ENCODE data around the gene PGRMC1.
"Not testable (repeated sequence)": the region's sequence is repeated elsewhere in the genome, so short reads cannot be mapped to it uniquely, and the experiment has no call there.

PGRMC1 gene

DNA sequence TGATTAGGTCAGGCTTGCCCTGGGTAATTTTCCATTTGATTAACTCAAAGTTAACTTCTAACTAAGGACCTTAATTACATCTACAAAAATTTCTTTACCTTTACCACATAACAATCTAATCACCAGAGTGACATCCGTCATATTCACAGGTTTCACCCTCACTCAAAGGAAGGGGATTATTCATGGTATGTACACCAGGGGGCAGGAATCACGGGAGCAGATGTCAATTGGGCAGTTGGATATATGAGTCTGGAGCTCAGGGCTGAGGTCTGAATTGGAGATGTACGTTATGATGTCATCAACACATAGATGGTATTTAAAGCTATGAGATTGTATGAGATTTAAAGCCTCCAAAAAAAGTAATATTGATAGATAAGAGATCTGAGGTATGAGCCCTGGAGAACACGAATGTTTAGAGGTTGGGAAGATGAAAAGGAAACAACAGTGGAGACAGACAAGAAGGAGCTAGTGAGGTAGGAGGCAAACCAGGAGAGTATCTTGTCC, 52.9 kb downstream of the PGRMC1 start:
- no peaks in the 10 kb centered on the region for H3K79me1 ChIP-seq (ENCODE audit: low read length)
- peak in 1 of 2 donors; percentile 26 for DNase-seq
- no peak overlapping the region for H3K18ac ChIP-seq (ENCODE audit: low read length)
- H3K4me3 ChIP-seq (ENCODE audit: low read depth, low read length) = no peak overlapping the region
- H3K27me3 ChIP-seq (ENCODE audit: insufficient read depth, low read length) = no peaks in the 10 kb centered on the region
- no peak overlapping the region for H2BK5ac ChIP-seq (ENCODE audit: low read depth, low read length, poor library complexity)
- H3K36me3 ChIP-seq (ENCODE audit: control insufficient read depth in 1 of 2, insufficient read depth in 2 of 2, low read length in 2 of 2) = no peaks in the 10 kb centered on the region
- no peak overlapping the region for H3K27ac ChIP-seq (ENCODE audit: low read depth, low read length)
- peaks cover 0 to 3% of the 10 kb centered on the region in 2 experiments for H3K4me1 ChIP-seq (ENCODE audit: control insufficient read depth in 1 of 2, insufficient read depth in 2 of 2, low read length in 2 of 2)
- no peak overlapping the region for H2AK5ac ChIP-seq (ENCODE audit: low read length)
- H3K23ac ChIP-seq (ENCODE audit: low read length) = no peak overlapping the region
- H3K9me3 ChIP-seq (ENCODE audit: insufficient read depth, low read depth, low read length) = no peaks in the 10 kb centered on the region
- H3K9ac ChIP-seq (ENCODE audit: low read length) = no peak overlapping the region
- H3K4me2 ChIP-seq (ENCODE audit: low read length) = no peak overlapping the region
- no peak overlapping the region for H3K4ac ChIP-seq (ENCODE audit: low read depth, low read length)
- no CpG with 5 or more reads among the region's 4 CpGs for WGBS (ENCODE audit: extremely low coverage, insufficient coverage, insufficient read length)
- no peak overlapping the region for H3K14ac ChIP-seq (ENCODE audit: low read length)
- no peak overlapping the region for H2AFZ ChIP-seq (ENCODE audit: insufficient read depth, low read length, poor library complexity)
- no peaks in the 10 kb centered on the region for H3K79me2 ChIP-seq (ENCODE audit: control insufficient read depth, insufficient read depth, low read length, poor library complexity)
- no peak overlapping the region for H2BK120ac ChIP-seq (ENCODE audit: insufficient read depth, low read length, poor library complexity)
- no peak overlapping the region for H4K12ac ChIP-seq (ENCODE audit: low read depth, low read length)
- H4K8ac ChIP-seq (ENCODE audit: low read depth, low read length) = no peak overlapping the region
- no peak overlapping the region for H2BK12ac ChIP-seq (ENCODE audit: low read length)
- H4K91ac ChIP-seq (ENCODE audit: low read depth, low read length) = no peak overlapping the region

DNA sequence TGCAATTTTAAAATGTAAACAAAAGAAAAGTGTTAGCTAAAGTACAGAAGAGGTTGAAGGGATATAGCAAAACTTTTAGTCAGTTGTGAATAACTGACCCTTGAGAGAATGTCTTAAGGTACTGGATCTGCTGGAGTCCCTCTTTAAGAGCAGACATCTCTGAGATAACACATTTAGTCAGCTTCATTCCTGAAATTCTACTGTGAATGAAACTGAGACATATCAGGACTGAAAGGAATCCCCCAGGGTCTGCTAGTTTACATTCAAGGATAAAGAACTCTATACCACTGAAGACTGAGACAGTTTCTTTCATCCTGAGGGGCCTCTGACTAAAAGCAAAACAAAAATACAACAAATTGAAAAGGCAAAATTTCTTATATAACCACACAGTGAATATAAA, 54.4 kb downstream of the PGRMC1 start:
- H3K14ac ChIP-seq (ENCODE audit: low read length) = no peak overlapping the region
- no peak overlapping the region for H3K4ac ChIP-seq (ENCODE audit: low read depth, low read length)
- H3K79me1 ChIP-seq (ENCODE audit: low read length) = no peaks in the 10 kb centered on the region
- no peaks in the 10 kb centered on the region for H3K27me3 ChIP-seq (ENCODE audit: insufficient read depth, low read length)
- no peak overlapping the region for H2AFZ ChIP-seq (ENCODE audit: insufficient read depth, low read length, poor library complexity)
- no peak overlapping the region for H3K9ac ChIP-seq (ENCODE audit: low read length)
- H3K27ac ChIP-seq (ENCODE audit: low read depth, low read length) = no peak overlapping the region
- H3K4me2 ChIP-seq (ENCODE audit: low read length) = no peak overlapping the region
- H3K23ac ChIP-seq (ENCODE audit: low read length) = no peak overlapping the region
- H2BK12ac ChIP-seq (ENCODE audit: low read length) = no peak overlapping the region
- H3K4me3 ChIP-seq (ENCODE audit: low read depth, low read length) = no peak overlapping the region
- no peak overlapping the region for H4K8ac ChIP-seq (ENCODE audit: low read depth, low read length)
- no peak overlapping the region for H2BK5ac ChIP-seq (ENCODE audit: low read depth, low read length, poor library complexity)
- peak in 1 of 2 donors; percentile 32 for DNase-seq
- no peak overlapping the region for H3K18ac ChIP-seq (ENCODE audit: low read length)
- H3K4me1 ChIP-seq (ENCODE audit: control insufficient read depth in 1 of 2, insufficient read depth in 2 of 2, low read length in 2 of 2) = peaks cover 0 to 3% of the 10 kb centered on the region in 2 experiments
- H3K36me3 ChIP-seq (ENCODE audit: control insufficient read depth in 1 of 2, insufficient read depth in 2 of 2, low read length in 2 of 2) = no peaks in the 10 kb centered on the region
- no peaks in the 10 kb centered on the region for H3K79me2 ChIP-seq (ENCODE audit: control insufficient read depth, insufficient read depth, low read length, poor library complexity)
- no peak overlapping the region for H4K91ac ChIP-seq (ENCODE audit: low read depth, low read length)
- no peak overlapping the region for H2BK120ac ChIP-seq (ENCODE audit: insufficient read depth, low read length, poor library complexity)
- H4K12ac ChIP-seq (ENCODE audit: low read depth, low read length) = no peak overlapping the region
- H2AK5ac ChIP-seq (ENCODE audit: low read length) = no peak overlapping the region
- H3K9me3 ChIP-seq (ENCODE audit: insufficient read depth, low read depth, low read length) = no peaks in the 10 kb centered on the region

DNA sequence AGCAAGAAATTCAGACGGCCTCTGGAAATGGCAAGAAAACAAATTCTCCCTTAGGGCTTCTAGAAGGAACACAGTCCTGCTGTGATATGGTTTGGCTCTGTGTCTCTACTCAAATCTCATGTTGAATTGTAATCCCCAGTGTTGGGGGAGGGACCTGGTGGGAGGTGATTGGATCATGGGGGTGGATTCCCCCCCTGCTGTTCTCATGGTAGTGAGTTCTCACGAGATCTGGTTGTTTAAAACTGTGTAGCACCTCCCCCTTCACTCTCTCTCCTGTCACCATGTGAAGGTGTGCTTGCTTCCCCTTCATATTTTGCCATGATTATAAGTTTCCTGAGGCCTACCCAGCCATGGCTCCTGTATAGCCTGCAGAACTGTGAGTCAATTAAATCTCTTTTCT, 55.2 kb downstream of the PGRMC1 start:
- H3K18ac ChIP-seq (ENCODE audit: low read length); H3K4me2 ChIP-seq (ENCODE audit: low read length); H4K91ac ChIP-seq (ENCODE audit: low read depth, low read length); H3K79me2 ChIP-seq (ENCODE audit: control insufficient read depth, insufficient read depth, low read length, poor library complexity); H3K27me3 ChIP-seq (ENCODE audit: insufficient read depth, low read length); DNase-seq; H3K23ac ChIP-seq (ENCODE audit: low read length); H3K79me1 ChIP-seq (ENCODE audit: low read length); H2BK120ac ChIP-seq (ENCODE audit: insufficient read depth, low read length, poor library complexity); H2AFZ ChIP-seq (ENCODE audit: insufficient read depth, low read length, poor library complexity); H3K4me3 ChIP-seq (ENCODE audit: low read depth, low read length); H3K4ac ChIP-seq (ENCODE audit: low read depth, low read length); H3K9ac ChIP-seq (ENCODE audit: low read length); H2AK5ac ChIP-seq (ENCODE audit: low read length); H3K9me3 ChIP-seq (ENCODE audit: insufficient read depth, low read depth, low read length); H4K8ac ChIP-seq (ENCODE audit: low read depth, low read length); H3K4me1 ChIP-seq (ENCODE audit: control insufficient read depth in 1 of 2, insufficient read depth in 2 of 2, low read length in 2 of 2); H3K36me3 ChIP-seq (ENCODE audit: control insufficient read depth in 1 of 2, insufficient read depth in 2 of 2, low read length in 2 of 2); H4K12ac ChIP-seq (ENCODE audit: low read depth, low read length); H3K27ac ChIP-seq (ENCODE audit: low read depth, low read length); H3K14ac ChIP-seq (ENCODE audit: low read length); H2BK12ac ChIP-seq (ENCODE audit: low read length); H2BK5ac ChIP-seq (ENCODE audit: low read depth, low read length, poor library complexity): not testable (repeated sequence)
- WGBS (ENCODE audit: extremely low coverage, insufficient coverage, insufficient read length) = no CpG with 5 or more reads among the region's 2 CpGs

DNA sequence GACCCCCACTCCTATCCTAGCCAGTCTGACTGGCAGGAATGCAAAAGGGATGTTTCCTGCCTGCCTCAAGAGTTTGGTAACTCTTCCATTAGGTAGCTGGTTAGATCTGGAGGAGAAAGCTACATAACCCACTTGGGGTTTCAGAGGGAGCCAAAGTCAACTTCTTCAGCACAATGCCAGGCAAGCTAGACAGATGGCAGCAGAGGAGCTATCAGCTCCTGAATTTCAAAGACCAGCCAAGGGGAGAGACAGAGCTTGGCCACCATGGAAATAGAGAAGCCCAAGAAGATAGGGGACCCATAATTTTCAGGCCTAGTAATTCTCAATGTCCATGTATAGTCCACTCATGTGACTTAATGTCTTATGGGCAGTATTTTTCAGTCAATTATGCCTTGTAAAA, 56.4 kb downstream of the PGRMC1 start:
- no peak overlapping the region for H3K18ac ChIP-seq (ENCODE audit: low read length)
- H3K9ac ChIP-seq (ENCODE audit: low read length) = no peak overlapping the region
- H3K9me3 ChIP-seq (ENCODE audit: insufficient read depth, low read depth, low read length) = no peaks in the 10 kb centered on the region
- no peaks in the 10 kb centered on the region for H3K79me1 ChIP-seq (ENCODE audit: low read length)
- no peak overlapping the region for H3K4me3 ChIP-seq (ENCODE audit: low read depth, low read length)
- no peak overlapping the region for H3K23ac ChIP-seq (ENCODE audit: low read length)
- H2BK12ac ChIP-seq (ENCODE audit: low read length) = no peak overlapping the region
- no peak overlapping the region for H3K27ac ChIP-seq (ENCODE audit: low read depth, low read length)
- H4K91ac ChIP-seq (ENCODE audit: low read depth, low read length) = no peak overlapping the region
- no peak overlapping the region for H2AK5ac ChIP-seq (ENCODE audit: low read length)
- no peak overlapping the region for H3K4ac ChIP-seq (ENCODE audit: low read depth, low read length)
- H3K14ac ChIP-seq (ENCODE audit: low read length) = no peak overlapping the region
- H4K12ac ChIP-seq (ENCODE audit: low read depth, low read length) = no peak overlapping the region
- no peak overlapping the region for H4K8ac ChIP-seq (ENCODE audit: low read depth, low read length)
- H3K4me1 ChIP-seq (ENCODE audit: control insufficient read depth in 1 of 2, insufficient read depth in 2 of 2, low read length in 2 of 2) = peaks cover 0 to 3% of the 10 kb centered on the region in 2 experiments
- no peak for DNase-seq
- H2BK120ac ChIP-seq (ENCODE audit: insufficient read depth, low read length, poor library complexity) = no peak overlapping the region
- no peak overlapping the region for H2AFZ ChIP-seq (ENCODE audit: insufficient read depth, low read length, poor library complexity)
- no peak overlapping the region for H3K4me2 ChIP-seq (ENCODE audit: low read length)
- no peaks in the 10 kb centered on the region for H3K27me3 ChIP-seq (ENCODE audit: insufficient read depth, low read length)
- H3K36me3 ChIP-seq (ENCODE audit: control insufficient read depth in 1 of 2, insufficient read depth in 2 of 2, low read length in 2 of 2) = no peaks in the 10 kb centered on the region
- H2BK5ac ChIP-seq (ENCODE audit: low read depth, low read length, poor library complexity) = no peak overlapping the region
- H3K79me2 ChIP-seq (ENCODE audit: control insufficient read depth, insufficient read depth, low read length, poor library complexity) = no peaks in the 10 kb centered on the region
